ENCODE measurements around the gene TM9SF2. TPM values are rescaled to one million over a fixed set of nuclear protein-coding genes. Genes with fewer than 3 reads are reported as not detected.

Gene TM9SF2
- total and polyA plus RNA-seq, 9 of the 15 experiments (the other 6 are each of a cell fraction or from before 2014, with no cell fraction given) = 23.3 to 83.2 (median 55.1) TPM

DNA sequence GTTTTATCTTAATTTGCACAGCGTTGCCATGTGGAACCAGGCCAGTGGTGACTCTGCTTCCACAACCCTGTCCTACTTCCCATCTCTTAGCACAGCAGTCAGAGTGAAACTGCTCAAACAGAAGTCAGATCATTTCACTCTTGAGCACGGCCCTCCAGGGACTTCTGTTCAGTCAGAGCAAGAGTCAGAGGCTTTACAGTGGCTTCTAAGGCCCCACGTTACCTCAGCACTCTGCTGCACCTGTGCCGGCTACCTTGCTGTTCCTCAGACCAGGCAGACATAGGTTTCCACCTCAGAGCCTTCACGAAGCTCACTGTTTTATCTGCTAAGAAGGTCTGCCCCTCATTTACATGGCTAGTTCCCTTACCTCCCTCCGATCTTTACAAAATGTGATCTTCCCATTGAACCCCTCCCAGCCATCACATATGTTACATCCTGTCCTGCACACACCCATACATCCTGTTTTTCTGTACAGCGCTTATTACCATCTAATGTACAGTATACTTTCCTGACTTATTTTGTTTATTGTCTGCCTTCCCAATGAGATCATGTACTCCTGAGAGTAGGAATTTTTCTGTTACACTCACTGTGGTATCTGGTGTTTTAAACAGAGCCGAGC is 41.6 kb downstream of the TM9SF2 start (continued):
- no peak for TF ChIP-seq MEIS2 (IDR thresholded peaks at IDR 0.05; ENCODE audit: partially characterized antibody)

- 100% methylated on average over 1 of the region's 6 CpGs for WGBS (ENCODE audit: insufficient coverage, low coverage, missing lambda C conversion rate)
- no peak for DNase-seq (ENCODE audit: extremely low read depth in 1 of 4, low spot score in 3 of 4)
- peaks cover 88% of the 10 kb centered on the region for H3K36me3 ChIP-seq (ENCODE audit: control insufficient read depth, insufficient read depth, low read length)
- no peaks in the 10 kb centered on the region for H3K9me3 ChIP-seq (replicated peaks; ENCODE audit: control insufficient read depth, insufficient read depth, low read depth, low read length)
- in situ Hi-C loops (cut with MboI) (no loop called here), intact Hi-C loops (cut with micrococcal nuclease) (no loop called here)
- ChIA-PET CTCF (ENCODE audit: low intra/inter-chr PET ratio) (no interaction called here), POLR2A (interaction anchor here (1.4 kb wide), 1 partner anchor 34 kb away, joined by 5 read pairs; no protein-coding TSS in a partner anchor)
- H4K20me1 ChIP-seq (replicated peaks; ENCODE audit: control insufficient read depth, insufficient read depth, low read length) = no peaks in the 10 kb centered on the region
- H3K9ac ChIP-seq (ENCODE audit: insufficient read depth in 1 of 2, low read depth in 2 of 2, low read length in 2 of 2) = no peak overlapping the region
- no peak for FAIRE-seq
- H3K27me3 ChIP-seq (ENCODE audit: control insufficient read depth in 2 of 2, insufficient read depth in 2 of 2, low read length in 2 of 2) = no peaks in the 10 kb centered on the region
- H3K9me1 ChIP-seq (ENCODE audit: control insufficient read depth, insufficient read depth, low read length) = no peaks in the 10 kb centered on the region
- H3K27ac ChIP-seq (ENCODE audit: extremely low read depth, low read depth, low read length) = no peak overlapping the region
- no peak overlapping the region for H2AFZ ChIP-seq (ENCODE audit: low read depth, low read length)
- ATAC-seq = no peak
- no peaks in the 10 kb centered on the region for H3K4me1 ChIP-seq (replicated peaks in 1 of 2; ENCODE audit: control insufficient read depth in 2 of 2, insufficient read depth in 2 of 2, low read length in 2 of 2)
- H3K79me2 ChIP-seq (ENCODE audit: control insufficient read depth, insufficient read depth, low read length) = no peaks in the 10 kb centered on the region
- H3K4me2 ChIP-seq (ENCODE audit: insufficient read depth, low read length) = no peak overlapping the region
- BruUV-seq (replicated peaks) = no TSS peak
- no peak overlapping the region for H3K4me3 ChIP-seq
- TF ChIP-seq FOXA1 (IDR thresholded peaks at IDR 0.05; ENCODE audit: borderline replicate concordance) = no peak
- no peak for TF ChIP-seq GTF2E2 (tag; IDR thresholded peaks at IDR 0.05)
- TF ChIP-seq TAF9B (IDR thresholded peaks at IDR 0.05; ENCODE audit: partially characterized antibody) = no peak
- no peak for TF ChIP-seq ARID2 (IDR thresholded peaks at IDR 0.05)
- no peak for TF ChIP-seq HCFC1 (IDR thresholded peaks at IDR 0.05; ENCODE audit: low read depth, low read length)
- TF ChIP-seq ZNF282 (CRISPR knock-in tag; IDR thresholded peaks at IDR 0.05) = no peak
- TF ChIP-seq SNIP1 (IDR thresholded peaks at IDR 0.05; ENCODE audit: low read depth) = no peak
- TF ChIP-seq NBN (IDR thresholded peaks at IDR 0.05; ENCODE audit: low read depth) = no peak
- no peak for TF ChIP-seq HNRNPH1 (optimal IDR thresholded peaks at IDR 0.05; ENCODE audit: low read depth, low read length)
- TF ChIP-seq CHD1 (IDR thresholded peaks at IDR 0.05; ENCODE audit: low read length) = no peak
- no peak for TF ChIP-seq TSHZ1 (CRISPR knock-in tag; IDR thresholded peaks at IDR 0.05)
- no peak for TF ChIP-seq SAP30 (IDR thresholded peaks at IDR 0.05; ENCODE audit: borderline replicate concordance, insufficient read depth, low read depth, low read length, poor library complexity, severe bottlenecking)
- no peak for TF ChIP-seq TSC22D4 (tag; IDR thresholded peaks at IDR 0.05)
- no peak for TF ChIP-seq KDM4B (IDR thresholded peaks at IDR 0.05; ENCODE audit: borderline replicate concordance in 2 of 2, low read depth in 1 of 2)
- TF ChIP-seq CREB3L1 (IDR thresholded peaks at IDR 0.05; ENCODE audit: borderline replicate concordance, low read depth) = no peak
Observed at GRCh38 chr13:99545361-99545760, 44.1 kb downstream of the TM9SF2 start.
